H1 (cell line): ENCODE results near the gene SEMA6D.

Experiments
- CTCF ChIP-seq, 3 experiments: IDR thresholded peaks; 1 replicate in 2 of 3; 2 replicates in 1 of 3; pipeline versions ENCODE4 v1.5.1 to v1.6.1; 2011; ENCODE audit warnings: low read length in 3 of 3, mild to moderate bottlenecking in 3 of 3, inconsistent platforms in 2 of 3, low read depth in 1 of 3, moderate library complexity in 1 of 3; ENCODE audit not compliant: insufficient read depth in 1 of 3; ENCODE audit errors: control extremely low read depth in 1 of 3
- EP300 ChIP-seq, 2 experiments: IDR thresholded peaks; 1 replicate in 1 of 2; 2 replicates in 1 of 2; pipeline ENCODE4 v1.6.1; 2011 to 2012; ENCODE audit warnings: low read depth in 2 of 2, low read length in 2 of 2, mild to moderate bottlenecking in 2 of 2, borderline replicate concordance in 1 of 2, inconsistent platforms in 1 of 2, moderate library complexity in 1 of 2
- GTF2F1 ChIP-seq: IDR thresholded peaks from 2 replicates; pipeline ENCODE4 v1.6.1; 2012; ENCODE audit warnings: low read depth, low read length, improper control_type of control experiment, borderline replicate concordance
- RBBP5 ChIP-seq: IDR thresholded peaks from 2 replicates; pipeline ENCODE4 v1.7.1; 2012; ENCODE audit warnings: low read depth, mild to moderate bottlenecking, inconsistent platforms, low read length, moderate library complexity, borderline replicate concordance
- SP2 ChIP-seq: IDR thresholded peaks from 2 replicates; pipeline ENCODE4 v1.6.1; 2012; ENCODE audit warnings: mild to moderate bottlenecking, low read length, inconsistent platforms
- TAF1 ChIP-seq: IDR thresholded peaks from 2 replicates; pipeline ENCODE4 v1.6.1; 2011; ENCODE audit warnings: mild to moderate bottlenecking, low read depth, low read length

- TF ChIP-seq CTCF (IDR thresholded peaks at IDR 0.05; ENCODE audit: control extremely low read depth in 1 of 3, insufficient read depth in 1 of 3, low read depth in 1 of 3, low read length in 3 of 3) (no peak), SP2 (no peak), RBBP5 (no peak), TAF1 (no peak), GTF2F1 (no peak), EP300 (IDR thresholded peaks at IDR 0.05; ENCODE audit: borderline replicate concordance in 1 of 2, low read depth in 2 of 2, low read length in 2 of 2) (no peak)
These were observed 29.2 kb downstream of the SEMA6D start for GRCh38 chr15:47746516-47746915.
